Measurements from ENCODE around the gene CDK8. TPM values are rescaled to one million over a fixed set of nuclear protein-coding genes. Genes with fewer than 3 reads are reported as not detected.

CDK8 gene
- total RNA-seq, 1 donor from 2014 or later: 4.3 TPM

DNA sequence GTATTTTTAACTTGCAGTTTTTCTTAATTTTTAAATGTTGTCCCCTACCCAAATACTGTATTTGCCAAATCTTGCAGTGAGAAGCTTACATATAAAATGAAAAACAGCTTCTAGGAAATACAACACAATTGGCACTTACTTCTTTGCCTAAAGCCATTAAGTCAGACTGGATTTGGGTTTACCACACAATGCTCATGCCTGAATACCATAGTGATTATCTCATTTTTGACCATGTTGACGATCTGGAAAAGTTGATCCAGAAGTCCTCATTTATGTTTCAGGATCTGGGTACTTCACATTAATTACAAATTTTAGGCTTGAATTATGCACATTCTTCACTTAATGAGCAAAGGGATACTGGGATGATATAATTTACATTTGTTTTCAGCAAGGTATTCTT is 34.2 kb upstream of the CDK8 start:
- DNase-seq (ENCODE audit: low spot score in 2 of 2): no peak
- Histone ChIP-seq H3K4me1 (peaks cover 0 to 12% of the 10 kb centered on the region in 2 donors), H3K27ac (no peak overlapping the region), H3K36me3 (peaks cover 26 to 38% of the 10 kb centered on the region in 2 donors), H3K27me3 (no peaks in the 10 kb centered on the region), H3K4me3 (peak overlapping the region in 1 of 2 donors; percentile 75), H3K9me3 (no peaks in the 10 kb centered on the region)
- TF ChIP-seq, protein P1, sequence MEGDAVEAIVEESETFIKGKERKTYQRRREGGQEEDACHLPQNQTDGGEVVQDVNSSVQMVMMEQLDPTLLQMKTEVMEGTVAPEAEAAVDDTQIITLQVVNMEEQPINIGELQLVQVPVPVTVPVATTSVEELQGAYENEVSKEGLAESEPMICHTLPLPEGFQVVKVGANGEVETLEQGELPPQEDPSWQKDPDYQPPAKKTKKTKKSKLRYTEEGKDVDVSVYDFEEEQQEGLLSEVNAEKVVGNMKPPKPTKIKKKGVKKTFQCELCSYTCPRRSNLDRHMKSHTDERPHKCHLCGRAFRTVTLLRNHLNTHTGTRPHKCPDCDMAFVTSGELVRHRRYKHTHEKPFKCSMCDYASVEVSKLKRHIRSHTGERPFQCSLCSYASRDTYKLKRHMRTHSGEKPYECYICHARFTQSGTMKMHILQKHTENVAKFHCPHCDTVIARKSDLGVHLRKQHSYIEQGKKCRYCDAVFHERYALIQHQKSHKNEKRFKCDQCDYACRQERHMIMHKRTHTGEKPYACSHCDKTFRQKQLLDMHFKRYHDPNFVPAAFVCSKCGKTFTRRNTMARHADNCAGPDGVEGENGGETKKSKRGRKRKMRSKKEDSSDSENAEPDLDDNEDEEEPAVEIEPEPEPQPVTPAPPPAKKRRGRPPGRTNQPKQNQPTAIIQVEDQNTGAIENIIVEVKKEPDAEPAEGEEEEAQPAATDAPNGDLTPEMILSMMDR (IDR thresholded peaks at IDR 0.05): no peak
- intact Hi-C loops (cut with DNase I): loop anchor here (10.0 kb wide), 1 partner anchor 1295 kb away; a partner anchor contains a TSS

DNA sequence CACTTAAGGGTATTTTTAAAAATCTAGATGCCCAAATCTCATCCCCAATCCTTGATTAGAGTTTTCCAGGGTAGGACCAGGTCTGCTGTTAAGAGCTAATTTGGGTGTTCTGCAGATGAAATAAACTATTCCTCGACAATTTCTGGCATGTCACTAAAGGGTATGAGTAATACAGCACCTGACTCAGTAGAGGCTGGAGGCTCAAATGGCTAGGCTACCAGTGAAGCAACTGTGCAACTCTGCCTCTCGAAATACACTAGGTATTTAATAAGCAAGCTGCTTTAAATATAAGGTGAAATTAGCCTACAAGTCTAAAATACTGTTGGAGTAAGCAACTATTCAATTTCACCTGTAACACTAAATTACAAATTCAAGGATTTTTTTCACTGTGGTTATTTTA is 33.4 kb upstream of the CDK8 start:
- TF ChIP-seq, protein P1 (IDR thresholded peaks at IDR 0.05): no peak
- Histone ChIP-seq H3K27ac (no peak overlapping the region), H3K4me3 (peak overlapping the region; percentile 75 to 76), H3K27me3 (no peaks in the 10 kb centered on the region), H3K36me3 (peaks cover 18 to 30% of the 10 kb centered on the region in 2 donors), H3K4me1 (peaks cover 0 to 12% of the 10 kb centered on the region in 2 donors), H3K9me3 (no peaks in the 10 kb centered on the region)
- intact Hi-C loops (cut with DNase I): loop anchor here (10.0 kb wide), 1 partner anchor 1296 kb away; a partner anchor contains a TSS
- no peak for DNase-seq (ENCODE audit: low spot score in 2 of 2)

DNA sequence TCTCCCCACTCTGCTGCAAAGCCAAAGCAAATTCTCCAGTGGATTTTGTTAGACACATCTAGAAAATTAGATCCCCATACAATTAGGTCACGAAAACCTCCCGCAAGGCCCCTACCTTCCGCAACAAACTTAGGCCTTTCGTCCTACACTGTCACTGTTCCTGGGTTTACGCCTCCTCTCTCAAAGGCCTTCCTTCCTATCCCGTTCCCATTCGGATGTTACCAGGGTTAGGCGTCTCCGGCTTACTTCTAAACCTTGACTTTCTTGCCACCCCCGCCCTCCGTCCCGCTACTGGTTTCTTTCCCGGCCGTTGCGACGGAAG is 32.6 kb upstream of the CDK8 start:
- H3K27ac ChIP-seq: peak overlapping the region; percentile 91 to 97
- intact Hi-C loops (cut with DNase I): loop anchor here (10.0 kb wide), 1 partner anchor 1297 kb away; a partner anchor contains a TSS
- TF ChIP-seq, protein P1 (IDR thresholded peaks at IDR 0.05): no peak
- no peaks in the 10 kb centered on the region for H3K27me3 ChIP-seq
- peaks cover 14 to 29% of the 10 kb centered on the region in 2 donors for H3K36me3 ChIP-seq
- peak overlapping the region; percentile 75 to 76 for H3K4me3 ChIP-seq
- H3K4me1 ChIP-seq: peaks cover 0 to 12% of the 10 kb centered on the region in 2 donors
- H3K9me3 ChIP-seq: no peaks in the 10 kb centered on the region
- no peak for DNase-seq (ENCODE audit: low spot score in 2 of 2)

DNA sequence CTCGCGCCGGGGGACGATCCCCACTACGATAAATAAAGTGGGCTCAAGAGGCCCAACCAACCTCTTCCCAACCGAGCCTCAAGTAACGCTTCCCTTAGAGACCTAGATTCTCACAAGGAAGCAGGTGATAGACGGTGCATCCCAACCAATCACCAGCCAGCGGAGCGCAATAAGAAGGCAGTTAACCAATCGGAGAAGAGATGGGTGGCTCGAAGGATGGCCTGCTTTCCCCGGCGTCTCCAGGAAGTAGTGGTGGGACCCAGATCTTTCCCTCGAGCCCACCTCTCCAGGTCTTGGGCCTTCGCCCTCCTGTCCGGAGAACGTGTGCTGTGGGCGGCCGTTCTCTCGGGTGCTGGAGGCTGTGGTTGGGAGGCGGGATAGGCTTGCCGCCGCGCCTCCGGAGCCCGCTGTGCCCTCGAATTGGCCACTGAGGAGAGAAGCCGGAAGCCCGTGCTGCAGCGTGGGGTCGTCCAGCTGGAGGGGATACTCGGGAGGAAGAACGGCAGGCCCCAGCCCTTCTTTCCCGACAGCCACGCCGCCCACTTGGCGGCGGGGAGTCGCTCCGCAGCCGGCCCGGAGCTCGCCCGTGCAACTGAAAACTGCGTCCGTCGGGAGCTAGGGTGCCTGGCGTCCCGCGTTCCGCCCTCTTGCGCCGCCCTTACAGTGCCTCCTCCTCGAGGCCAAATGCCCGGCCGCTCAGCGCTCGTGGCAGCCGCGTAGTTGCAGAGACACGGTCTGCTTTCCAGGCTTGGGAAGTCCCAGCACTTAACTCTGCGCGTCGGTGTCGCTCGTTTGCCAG is 32.0 kb upstream of the CDK8 start, which contains the start of gene RNF6:
TSS of gene RNF6 (minus strand) at position 594 of the 799 bp plus-strand sequence. CDS start 2,665 bp downstream, outside the sequence.
- DNase-seq (ENCODE audit: low spot score in 2 of 2): peak; percentile 91 to 98
- Histone ChIP-seq H3K4me1 (peaks cover 0 to 12% of the 10 kb centered on the region in 2 donors), H3K27me3 (no peaks in the 10 kb centered on the region), H3K9me3 (no peaks in the 10 kb centered on the region), H3K27ac (peak within 1 kb of the TSS; percentile 91 to 97), H3K4me3 (peak within 1 kb of the TSS; percentile 75 to 76), H3K36me3 (peaks cover 9 to 23% of the 10 kb centered on the region in 2 donors)
- TF ChIP-seq, protein P1 (IDR thresholded peaks at IDR 0.05): no peak
- intact Hi-C loops (cut with DNase I): loop anchor here (1.0 to 10.0 kb wide), 4 partner anchors 31 to 1297 kb away; partner anchors contain the start of gene WASF3

DNA sequence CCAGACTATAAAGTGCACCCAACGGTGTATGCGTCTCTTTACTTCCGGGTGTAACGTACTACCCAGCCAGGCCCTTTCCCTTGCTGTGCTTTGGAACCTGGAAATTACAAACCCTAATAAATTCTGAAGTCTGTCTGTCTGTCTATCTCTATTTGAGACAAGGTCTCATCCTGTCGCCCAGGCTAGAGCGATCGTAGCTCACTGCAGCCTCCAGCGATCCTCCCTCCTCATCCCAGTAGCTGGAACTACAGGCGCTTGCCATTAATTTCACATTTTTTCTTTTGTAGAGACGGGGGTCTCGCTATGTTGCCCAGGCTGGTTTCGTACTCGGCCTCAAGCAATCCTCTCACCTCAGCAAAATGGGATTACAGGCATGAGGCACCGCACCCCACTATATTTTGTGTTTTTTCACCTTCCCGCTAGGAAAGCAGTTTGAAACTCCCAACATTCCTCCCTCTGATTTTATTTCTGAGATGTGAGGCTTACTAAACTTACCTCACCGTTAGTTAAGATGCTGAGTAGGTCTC is 31.3 kb upstream of the CDK8 start:
- intact Hi-C loops (cut with DNase I): loop anchor here (1.0 to 10.0 kb wide), 4 partner anchors 31 to 1298 kb away; partner anchors contain the start of gene WASF3
- no peak for DNase-seq (ENCODE audit: low spot score in 2 of 2)
- H3K27ac ChIP-seq: peak overlapping the region; percentile 91 to 97
- H3K27me3 ChIP-seq: no peaks in the 10 kb centered on the region
- peaks cover 0 to 12% of the 10 kb centered on the region in 2 donors for H3K4me1 ChIP-seq
- H3K9me3 ChIP-seq: no peaks in the 10 kb centered on the region
- peak overlapping the region; percentile 75 to 76 for H3K4me3 ChIP-seq
- peaks cover 4 to 17% of the 10 kb centered on the region in 2 donors for H3K36me3 ChIP-seq
- TF ChIP-seq, protein P1 (IDR thresholded peaks at IDR 0.05): no peak
